HCT116 (cell line): ENCODE results near the gene CYSRT1.

ENCODE experiments used
- EZH2phosphoT487 ChIP-seq: fragments of 200-600 bp; IDR thresholded peaks from 2 replicates; pipeline ENCODE4 v1.6.1; 2018; ENCODE audit warnings: antibody characterized with exemption, borderline replicate concordance
- POLR2A ChIP-seq: IDR thresholded peaks from 2 replicates; pipeline ENCODE4 v1.7.0; 2011; ENCODE audit warnings: borderline replicate concordance; ENCODE audit not compliant: insufficient read depth, insufficient read length; ENCODE audit errors: extremely low read depth
- SRF ChIP-seq: IDR thresholded peaks from 2 replicates; pipeline ENCODE4 v1.6.1; 2012; ENCODE audit warnings: low read depth

DNA sequence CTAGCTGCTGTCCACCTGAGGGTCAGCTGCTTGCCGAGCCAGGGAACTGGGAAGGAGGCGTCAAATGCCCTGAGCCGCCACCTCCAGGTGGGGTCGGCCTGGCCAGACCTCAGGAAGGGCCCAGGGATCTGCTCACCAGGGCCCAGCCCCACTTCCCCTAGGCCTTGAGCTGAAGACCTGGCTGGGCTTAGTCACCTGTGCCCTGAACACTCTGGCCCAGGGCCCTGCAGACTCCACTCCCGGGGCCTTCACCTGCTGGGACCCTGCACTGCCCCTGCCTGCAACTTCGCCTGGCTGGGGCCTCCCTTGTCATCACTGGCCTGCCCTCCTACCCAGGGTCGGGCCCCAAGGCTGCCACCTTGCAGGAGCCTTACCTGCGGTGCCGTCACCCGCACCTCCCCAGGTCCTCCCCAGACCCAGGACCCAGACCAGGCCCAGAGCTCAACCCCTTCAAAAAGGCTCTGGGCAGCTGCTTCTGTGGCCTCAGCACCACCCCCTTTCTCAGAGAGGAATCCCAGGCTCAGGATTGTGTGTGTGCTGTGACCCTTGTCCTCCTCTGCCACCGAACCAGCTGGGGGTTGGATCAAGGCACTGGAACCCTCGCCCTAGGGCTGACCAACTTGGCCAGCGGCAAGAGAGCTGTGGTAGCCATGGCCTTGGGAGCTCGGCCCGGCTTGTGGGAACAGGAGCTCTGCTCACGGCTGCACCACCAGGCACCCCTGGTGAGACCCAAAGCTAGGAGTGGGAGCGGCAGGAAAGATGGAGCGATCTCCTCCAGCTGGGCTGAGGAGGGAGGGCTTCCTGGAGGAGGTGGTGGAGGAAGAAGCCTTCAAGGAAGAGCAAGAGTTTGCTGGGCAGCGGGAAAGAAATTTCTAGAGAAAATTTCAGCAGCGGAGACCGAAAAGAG, 29.0 kb downstream of the CYSRT1 start:
- TF ChIP-seq EZH2phosphoT487 = no peak
- no peak for TF ChIP-seq SRF
- TF ChIP-seq POLR2A = no peak
